Gastrocnemius medialis (tissue), 4 donors: Measurements from ENCODE around the gene NPRL2.

Experiments
- POLR2A ChIP-seq, 2 donors: fragments of 450-650 bp; IDR thresholded peaks; one replicate each; pipeline ENCODE4 v1.6.1; 2017; ENCODE audit warnings: antibody characterized with exemption in 2 of 2, mild to moderate bottlenecking in 2 of 2, moderate library complexity in 2 of 2
- TF ChIP-seq, protein P1 (sequence below), 5 experiments: fragments of 450-650 bp in 3 of 5; fragments of 200-600 bp in 2 of 5; sonication (generic) in 2 of 5; IDR thresholded peaks in 4 of 5; conservative IDR thresholded peaks in 1 of 5; 1 replicate in 4 of 5; 2 replicates in 1 of 5; pipeline ENCODE4 v1.5.1; 2016 to 2019; ENCODE audit warnings: antibody characterized with exemption in 5 of 5, mild to moderate bottlenecking in 3 of 5, moderate library complexity in 3 of 5

GRCh38 chr3:50340448-50341329 lies 9.9 kb downstream of the NPRL2 start, which contains the start of gene RASSF1:
- TF ChIP-seq, protein P1, sequence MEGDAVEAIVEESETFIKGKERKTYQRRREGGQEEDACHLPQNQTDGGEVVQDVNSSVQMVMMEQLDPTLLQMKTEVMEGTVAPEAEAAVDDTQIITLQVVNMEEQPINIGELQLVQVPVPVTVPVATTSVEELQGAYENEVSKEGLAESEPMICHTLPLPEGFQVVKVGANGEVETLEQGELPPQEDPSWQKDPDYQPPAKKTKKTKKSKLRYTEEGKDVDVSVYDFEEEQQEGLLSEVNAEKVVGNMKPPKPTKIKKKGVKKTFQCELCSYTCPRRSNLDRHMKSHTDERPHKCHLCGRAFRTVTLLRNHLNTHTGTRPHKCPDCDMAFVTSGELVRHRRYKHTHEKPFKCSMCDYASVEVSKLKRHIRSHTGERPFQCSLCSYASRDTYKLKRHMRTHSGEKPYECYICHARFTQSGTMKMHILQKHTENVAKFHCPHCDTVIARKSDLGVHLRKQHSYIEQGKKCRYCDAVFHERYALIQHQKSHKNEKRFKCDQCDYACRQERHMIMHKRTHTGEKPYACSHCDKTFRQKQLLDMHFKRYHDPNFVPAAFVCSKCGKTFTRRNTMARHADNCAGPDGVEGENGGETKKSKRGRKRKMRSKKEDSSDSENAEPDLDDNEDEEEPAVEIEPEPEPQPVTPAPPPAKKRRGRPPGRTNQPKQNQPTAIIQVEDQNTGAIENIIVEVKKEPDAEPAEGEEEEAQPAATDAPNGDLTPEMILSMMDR (IDR thresholded peaks at IDR 0.05 in 4 of 5, conservative IDR thresholded peaks at IDR 0.05 in 1 of 5), result no peak
- peak; percentile 61 to 74 for TF ChIP-seq POLR2A (IDR thresholded peaks at IDR 0.05)
